KG1 (cell line): Measurements from ENCODE around the gene RHOT2.
"Not testable (repeated sequence)": the region's sequence is repeated elsewhere in the genome, so short reads cannot be mapped to it uniquely, and the experiment has no call there.

Experiments used
- DNase-seq: peaks from one replicate; lab custom pipeline; 2025; lab: John Stamatoyannopoulos, UW

RHOT2 gene

GRCh38 chr16:681746-682427 is 14.0 kb downstream of the RHOT2 start:
- no peak for DNase-seq

GRCh38 chr16:682493-683395 is 14.8 kb downstream of the RHOT2 start:
- DNase-seq: no peak

DNA sequence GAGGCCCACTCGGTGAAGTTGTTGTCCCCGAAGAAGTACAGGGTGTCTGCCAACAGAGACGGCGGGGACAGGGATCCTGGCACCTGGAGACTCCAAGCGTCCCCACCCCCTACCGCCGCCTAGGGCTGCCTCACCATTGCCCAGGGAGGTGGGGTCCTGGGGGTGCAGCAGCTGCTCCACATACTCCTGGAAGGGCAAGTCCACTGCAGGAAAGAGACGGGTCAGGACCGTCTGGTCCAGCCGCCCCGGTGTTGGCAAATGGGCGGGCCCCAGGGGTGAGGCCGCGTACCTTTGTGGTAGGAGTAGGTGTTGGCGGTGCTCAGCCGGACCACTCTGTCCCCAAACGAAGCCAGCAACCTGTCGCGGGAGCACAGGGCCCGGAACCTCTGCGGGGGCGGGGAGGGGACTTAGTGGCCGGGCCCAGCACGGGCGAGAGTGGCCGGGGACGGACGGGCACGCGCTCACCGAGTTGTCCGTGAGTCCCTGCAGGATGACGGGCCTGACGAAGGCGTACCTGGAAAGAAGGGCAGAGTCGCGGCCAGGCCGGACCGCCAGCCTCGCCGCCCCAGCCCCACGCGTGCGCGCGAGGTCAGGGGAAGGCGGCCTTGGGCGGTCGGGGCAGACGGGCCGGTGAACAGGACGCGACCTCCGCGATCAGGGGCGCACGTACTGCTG is 15.6 kb downstream of the RHOT2 start:
- DNase-seq: peak; percentile 4

DNA sequence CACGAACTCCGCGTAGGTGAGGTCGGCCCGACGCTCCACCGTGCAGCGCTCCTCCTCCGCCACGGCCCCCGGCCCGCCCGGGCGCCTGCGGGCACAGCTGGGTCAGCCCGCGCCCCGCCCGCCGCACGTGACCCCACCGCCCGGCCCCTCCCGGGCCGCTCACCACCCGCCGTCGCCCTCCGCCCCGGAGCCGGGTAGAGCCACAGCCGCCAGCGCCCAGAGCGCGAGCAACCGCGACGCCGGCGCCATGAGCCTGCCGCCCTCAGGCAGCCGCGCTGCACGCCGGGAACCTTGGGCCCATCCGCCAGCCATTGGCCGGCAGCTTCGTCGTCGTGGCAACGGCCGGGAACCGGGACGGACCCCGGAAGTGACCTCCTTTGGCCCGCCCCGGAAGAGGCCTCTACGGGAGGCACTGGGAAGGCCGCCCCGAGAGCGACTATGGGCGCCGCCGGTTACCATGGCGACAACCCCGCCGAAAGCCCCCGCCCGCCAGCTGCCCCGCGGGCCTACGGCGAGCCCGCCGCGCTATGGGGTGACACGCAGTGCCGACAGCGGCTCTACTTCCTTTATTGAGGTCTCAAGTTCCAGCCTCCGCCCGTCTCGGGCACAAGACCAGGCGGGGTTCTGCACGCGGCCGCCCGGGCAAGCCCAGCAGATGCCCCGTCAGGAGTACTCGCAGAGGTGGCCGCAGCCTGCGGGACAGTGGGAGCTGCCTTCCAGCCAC is 16.3 kb downstream of the RHOT2 start, which contains the start of gene JMJD8:
Gene JMJD8 (minus strand): TSS at position 264 of the 724 bp plus-strand sequence. CDS start 15 bp downstream, at position 249.
- DNase-seq: peak; percentile 79

DNA sequence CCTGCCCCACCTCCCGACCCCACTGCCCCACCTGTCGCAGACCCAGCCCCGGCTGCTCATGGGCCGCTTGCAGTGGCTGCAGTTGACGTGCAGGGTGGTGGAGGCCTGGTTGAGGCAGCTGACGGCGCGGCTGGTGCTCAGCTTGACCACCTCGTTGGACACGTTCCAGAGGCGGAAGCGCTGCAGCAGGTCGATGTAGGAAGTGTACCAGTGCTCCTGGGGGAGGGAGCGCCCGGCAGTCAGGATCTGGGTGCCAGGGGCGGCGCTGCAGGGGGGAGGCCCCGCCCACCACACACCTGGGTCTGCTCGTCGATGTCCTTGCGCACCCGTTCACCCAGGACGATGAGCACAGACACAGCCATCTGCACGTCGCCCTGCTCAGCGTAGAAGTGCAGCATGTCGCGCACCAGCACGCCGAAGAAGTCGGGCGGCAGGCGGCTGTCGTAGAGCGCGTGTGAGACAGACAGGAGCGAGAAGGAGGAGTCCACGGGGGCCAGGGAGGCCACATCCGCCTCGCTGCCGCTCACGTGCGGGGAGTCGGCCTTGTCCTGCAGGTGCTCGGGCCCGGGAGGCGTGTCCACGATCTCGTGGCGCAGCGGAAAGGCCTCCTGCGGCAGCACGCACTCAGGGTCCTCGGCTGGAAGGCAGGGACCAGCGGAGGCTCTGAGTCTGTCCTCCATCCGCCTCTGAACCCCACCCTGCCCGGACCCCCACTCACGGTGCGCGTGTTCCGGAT is 17.2 kb downstream of the RHOT2 start:
- no peak for DNase-seq

DNA sequence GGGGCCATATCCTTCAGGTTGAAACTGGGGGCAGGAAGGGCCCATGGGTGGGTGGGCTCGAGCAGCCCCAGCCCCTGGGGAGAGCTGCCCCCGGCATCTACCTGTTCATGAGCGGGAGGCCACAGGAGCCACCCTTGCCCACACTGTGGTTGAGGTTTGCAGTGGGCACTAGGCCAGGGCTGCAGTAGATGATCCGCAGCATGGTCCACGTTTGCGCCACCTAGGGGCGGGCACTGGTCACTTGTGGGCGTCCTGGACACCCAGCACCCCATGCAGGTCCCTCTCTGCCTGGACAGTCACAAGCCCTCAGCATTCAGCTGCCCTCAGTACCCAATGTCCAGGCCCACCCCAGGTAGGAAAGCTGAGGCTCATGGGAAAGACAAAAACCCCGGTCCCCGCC is 18.0 kb downstream of the RHOT2 start:
- DNase-seq: no peak

DNA sequence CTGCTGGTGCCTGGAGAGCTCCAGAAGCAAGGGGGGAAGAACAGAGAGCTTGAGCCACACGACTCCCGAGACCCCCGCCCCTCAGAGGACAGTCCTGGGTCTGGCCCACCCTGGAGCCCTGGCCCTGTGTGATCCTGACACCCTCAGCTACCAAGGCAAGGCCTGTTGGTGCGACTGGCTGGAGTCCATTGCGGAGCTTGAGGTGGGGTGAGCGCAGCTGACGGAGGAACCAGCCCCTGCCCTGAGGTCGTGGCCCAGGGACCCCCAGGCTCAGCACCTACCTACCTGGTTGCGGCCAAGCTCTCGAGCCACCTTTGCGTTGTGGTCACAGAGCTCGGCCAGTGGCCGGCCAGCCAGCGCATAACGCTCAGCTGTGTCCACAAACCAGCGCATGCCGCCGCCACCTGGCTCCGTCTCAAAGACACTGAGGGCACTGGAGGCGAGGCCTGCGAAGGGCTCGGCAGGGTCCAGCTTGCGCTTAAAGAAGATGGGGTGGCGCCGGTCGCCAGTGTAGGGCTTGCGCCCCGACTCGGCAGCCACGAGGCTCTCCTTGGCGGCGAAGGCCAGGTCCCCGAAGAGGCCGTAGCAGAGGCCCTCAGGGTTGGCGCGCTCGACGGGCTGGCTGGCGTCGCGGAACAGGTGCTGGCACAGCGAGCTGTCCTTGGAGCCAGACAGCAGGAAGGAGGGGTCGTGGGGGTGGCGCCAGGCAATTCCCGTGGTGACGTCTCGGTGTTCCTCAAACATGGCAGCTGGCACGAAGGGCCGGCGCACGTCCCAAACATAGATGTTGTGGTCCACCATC is 18.7 kb downstream of the RHOT2 start:
- DNase-seq: no peak

- no peak for DNase-seq
Observed at GRCh38 chr16:687499-687898, 19.6 kb downstream of the RHOT2 start.

- no peak for DNase-seq
Observed at GRCh38 chr16:689175-689897, 21.4 kb downstream of the RHOT2 start.

DNA sequence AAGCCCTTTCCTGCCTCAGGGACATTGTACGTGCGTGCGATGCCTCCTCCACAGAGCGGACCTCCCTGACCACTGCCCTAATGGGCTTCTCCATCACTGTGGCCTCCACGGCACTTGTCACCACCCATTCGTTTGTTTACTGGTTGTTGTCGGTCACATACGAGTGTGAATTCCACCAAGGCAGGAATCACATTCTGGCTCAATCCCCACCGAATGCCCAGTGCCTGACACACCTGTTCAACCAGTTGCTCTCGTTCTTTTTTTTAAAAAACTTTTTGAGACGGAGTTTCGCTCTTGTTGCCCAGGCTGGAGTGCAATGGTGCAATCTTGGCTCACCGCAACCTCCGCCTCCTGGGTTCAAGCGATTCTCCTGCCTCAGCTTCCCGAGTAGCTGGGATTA is 23.3 kb downstream of the RHOT2 start:
- not testable (repeated sequence) for DNase-seq

GRCh38 chr16:692356-693108 is 24.6 kb downstream of the RHOT2 start:
- DNase-seq: no peak

- no peak for DNase-seq
Observed at GRCh38 chr16:693364-693763, 25.4 kb downstream of the RHOT2 start.

DNA sequence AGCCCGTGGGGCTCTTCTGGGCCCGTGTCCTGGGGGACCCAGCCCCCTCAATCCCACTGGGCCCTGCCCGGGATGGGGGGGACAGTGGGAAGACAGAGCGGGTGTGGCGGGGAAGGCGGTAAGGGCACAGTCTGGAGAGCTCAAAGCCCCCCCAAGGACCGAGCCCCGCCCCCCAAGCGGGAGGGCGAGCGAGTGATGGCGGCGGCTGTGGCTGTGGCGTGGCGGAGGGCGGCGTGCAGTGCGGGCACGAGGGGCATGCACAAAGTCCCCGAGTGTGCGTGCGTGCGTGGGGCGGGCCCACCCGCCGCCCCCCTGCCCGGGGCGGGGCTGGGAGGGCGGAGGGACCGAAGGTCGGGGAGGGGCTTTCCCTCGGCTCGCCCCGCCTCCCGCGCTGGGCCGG is 25.8 kb downstream of the RHOT2 start:
- no peak for DNase-seq

- no peak for DNase-seq
Observed at GRCh38 chr16:694187-694862, 26.4 kb downstream of the RHOT2 start.

- DNase-seq: no peak
Observed at GRCh38 chr16:694863-695354, 27.0 kb downstream of the RHOT2 start.

DNA sequence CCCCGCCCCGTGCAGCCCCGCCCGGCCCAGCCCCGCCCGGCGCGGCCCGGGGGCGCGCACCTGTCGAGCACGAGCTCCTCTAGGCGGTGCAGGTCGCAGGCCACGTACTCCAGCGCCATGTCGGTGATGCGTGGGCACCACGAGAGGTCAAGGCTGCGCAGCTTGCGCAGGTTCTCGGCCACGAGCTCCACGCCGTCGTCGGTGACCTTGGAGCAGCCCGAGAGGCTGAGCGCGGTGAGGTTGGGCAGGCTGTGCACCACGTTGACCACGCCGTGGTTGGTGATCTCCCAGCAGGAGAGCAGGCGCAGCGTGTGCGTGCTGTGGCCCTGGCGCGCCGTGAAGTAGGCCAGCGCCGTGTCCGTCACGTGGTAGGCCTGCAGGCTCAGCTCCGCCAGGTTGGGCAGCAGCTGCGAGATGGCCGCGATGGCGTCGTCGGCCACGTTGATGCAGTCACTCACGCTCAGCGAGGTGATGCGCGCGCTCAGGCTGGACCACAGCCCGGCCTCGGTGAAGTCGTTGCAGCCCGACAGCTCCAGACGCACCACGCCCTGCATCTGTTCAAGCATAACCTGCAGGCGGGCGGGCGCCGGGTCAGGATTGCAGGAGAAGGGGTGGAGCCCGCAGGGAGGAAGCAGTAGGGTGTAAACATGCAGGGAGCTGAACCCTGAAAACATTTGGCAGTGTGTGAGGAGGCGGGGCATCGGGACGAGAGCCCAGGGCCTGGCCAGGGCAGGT is 27.6 kb downstream of the RHOT2 start:
- DNase-seq: no peak

GRCh38 chr16:698911-699671 is 31.2 kb downstream of the RHOT2 start:
- no peak for DNase-seq
